GM12878 (cell line): ENCODE measurements around the gene BCR. TPM values are rescaled to one million over a fixed set of nuclear protein-coding genes. Genes with fewer than 3 reads are reported as not detected.

ENCODE experiments used
- ATAC-seq: fragments of 200-7000 bp; cut with Tn5 transposase; 3 replicates; pipeline ENCODE4 v1.9.1; 2020; ENCODE audit warnings: mild to moderate bottlenecking, moderate library complexity
- BruUV-seq: library from RNA; stranded (reverse); fragments of 400-500 nt; replicated peaks from 2 replicates; lab custom pipeline; 2021; lab: Mats Ljungman, UMichigan
- CTCF ChIA-PET: fragments of 300-600 bp; sonication (Branson Sonifier 250); formaldehyde crosslinking; extraction: SDS; loops from one replicate; lab custom pipeline; 2021; ENCODE audit warnings: inconsistent platforms; lab: Yijun Ruan, JAX
- POLR2A ChIA-PET: fragments of 350-600 bp; formaldehyde crosslinking; extraction: SDS; loops from one replicate; lab custom pipeline; 2021; ENCODE audit warnings: inconsistent platforms; lab: Charles Lee
- RAD21 ChIA-PET: fragments of 300-600 bp; sonication (Branson Sonifier 250); formaldehyde crosslinking; loops from one replicate; lab custom pipeline; 2023; ENCODE audit warnings: antibody characterized with exemption; ENCODE audit not compliant: unreplicated experiment; lab: Charles Lee
- SMC1A ChIA-PET: fragments of 300-600 bp; sonication (Branson Sonifier 250); formaldehyde crosslinking; loops from one replicate; lab custom pipeline; 2023; ENCODE audit not compliant: unreplicated experiment, uncharacterized antibody; lab: Charles Lee
- DNase-seq: peaks from one replicate; pipeline ENCODE4 v3.0.0-alpha.2; 2011; ENCODE audit warnings: low read depth, low spot score
- FAIRE-seq: peaks from 3 replicates; lab custom pipeline; 2011; peaks lifted over from hg19 to GRCh38; lab: Jason Lieb, UNC
- H2AFZ ChIP-seq: 2 replicates; pipeline ENCODE4 v1.6.0; 2011; ENCODE audit warnings: low read depth, low read length, control low read depth; ENCODE audit not compliant: control insufficient read depth
- H3K27ac ChIP-seq: 2 replicates; pipeline ENCODE4 v1.5.1; 2011; ENCODE audit warnings: control low read depth; ENCODE audit not compliant: control insufficient read depth, insufficient read depth
- H3K27me3 ChIP-seq, 2 experiments: replicated peaks in 1 of 2; 2 replicates each; pipeline versions ENCODE4 v1.6.0 to v1.6.1; 2011; ENCODE audit warnings: low read length in 1 of 2; ENCODE audit not compliant: control insufficient read depth in 2 of 2, insufficient read depth in 2 of 2
- H3K36me3 ChIP-seq, 2 experiments: 2 replicates each; pipeline ENCODE4 v1.5.1; 2011; ENCODE audit warnings: low read length in 1 of 2; ENCODE audit not compliant: control insufficient read depth in 2 of 2, insufficient read depth in 2 of 2
- H3K4me1 ChIP-seq: 2 replicates; pipeline ENCODE4 v1.6.1; 2011; ENCODE audit warnings: mild to moderate bottlenecking, low read length, moderate library complexity, mixed read lengths; ENCODE audit not compliant: control insufficient read depth, insufficient read depth
- H3K4me2 ChIP-seq: 2 replicates; pipeline ENCODE4 v1.6.0; 2011; ENCODE audit warnings: control low read depth; ENCODE audit not compliant: control insufficient read depth, insufficient read depth
- H3K4me3 ChIP-seq: fragments of 200-600 bp; sonication (generic); 2 replicates; pipeline ENCODE4 v1.5.1; 2016
- H3K79me2 ChIP-seq: 2 replicates; pipeline ENCODE4 v1.6.0; 2011; ENCODE audit warnings: low read length; ENCODE audit not compliant: control insufficient read depth, insufficient read depth
- H3K9ac ChIP-seq: 2 replicates; pipeline ENCODE4 v1.8.0; 2011; ENCODE audit warnings: low read length, control low read depth, mixed read lengths; ENCODE audit not compliant: control insufficient read depth, insufficient read depth
- H3K9me3 ChIP-seq: replicated peaks from 3 replicates; pipeline ENCODE4 v1.5.1; 2011; ENCODE audit warnings: mild to moderate bottlenecking, low read length; ENCODE audit not compliant: control insufficient read depth, insufficient read depth
- H4K20me1 ChIP-seq: 2 replicates; pipeline ENCODE4 v1.6.0; 2011; ENCODE audit not compliant: control insufficient read depth, insufficient read depth
- HDAC2 ChIP-seq: fragments of 200-600 bp; sonication (generic); IDR thresholded peaks from 2 replicates; pipeline ENCODE4 v1.6.1; 2017
- MAX ChIP-seq: IDR thresholded peaks from 2 replicates; pipeline ENCODE4 v1.6.1; 2012; ENCODE audit warnings: low read depth, low read length, improper control_type of control experiment
- NFYA ChIP-seq: IDR thresholded peaks from 2 replicates; pipeline ENCODE4 v1.6.1; 2011; ENCODE audit warnings: low read depth, mild to moderate bottlenecking, low read length, improper control_type of control experiment, borderline replicate concordance
- PML ChIP-seq: IDR thresholded peaks from 2 replicates; pipeline ENCODE4 v1.6.1; 2012; ENCODE audit warnings: low read length, inconsistent platforms
- SMC3 ChIP-seq: IDR thresholded peaks from 2 replicates; pipeline ENCODE4 v1.6.1; 2011; ENCODE audit warnings: low read length, improper control_type of control experiment, borderline replicate concordance
- STAT3 ChIP-seq: IDR thresholded peaks from 2 replicates; pipeline ENCODE4 v1.6.1; 2011; ENCODE audit warnings: low read depth, low read length, improper control_type of control experiment
- SUPT20H ChIP-seq: IDR thresholded peaks from 2 replicates; pipeline ENCODE4 v1.6.1; 2011; ENCODE audit warnings: low read depth, mild to moderate bottlenecking, low read length, moderate library complexity, borderline replicate concordance; ENCODE audit not compliant: control insufficient read depth
- SUZ12 ChIP-seq: fragments of 200-600 bp; sonication (generic); IDR thresholded peaks from one replicate; pipeline ENCODE4 v1.6.1; 2018; ENCODE audit warnings: antibody characterized with exemption, mild to moderate bottlenecking; ENCODE audit not compliant: unreplicated experiment
- TAF1 ChIP-seq: IDR thresholded peaks from 2 replicates; pipeline ENCODE4 v1.6.1; 2011; ENCODE audit warnings: mild to moderate bottlenecking, low read depth, low read length, borderline replicate concordance
- USF1 ChIP-seq: IDR thresholded peaks from 2 replicates; pipeline ENCODE4 v1.6.1; 2011; ENCODE audit warnings: borderline replicate concordance, low read depth, mild to moderate bottlenecking, moderate library complexity, mixed read lengths, low read length; ENCODE audit not compliant: insufficient read depth; ENCODE audit errors: extremely low read length
- ZBTB11 ChIP-seq: fragments of 450-650 bp; formaldehyde crosslinking; IDR thresholded peaks from 2 replicates; pipeline ENCODE4 v1.5.0; 2022; ENCODE audit warnings: mild to moderate bottlenecking, missing genetic modification characterization
- WGBS: methylation state at CpG from one replicate; pipeline ENCODE4 v1.1.6; 2016; ENCODE audit warnings: low lambda C conversion rate; ENCODE audit not compliant: insufficient replicate concordance, insufficient coverage; ENCODE audit errors: missing lambda C conversion rate; 5-methylcytosine and 5-hydroxymethylcytosine counted together
- in situ Hi-C: fragments of 300-500 bp; cut with MboI; formaldehyde crosslinking; loops from 9 replicates; pipeline ENCODE4 v1.14.3; 2018; ENCODE audit warnings: mixed read lengths
- intact Hi-C: fragments of 100-400 bp; cut with micrococcal nuclease; formaldehyde crosslinking; loops from one replicate; pipeline ENCODE4 v1.14.2; 2022; ENCODE audit not compliant: unreplicated experiment
- polyA plus RNA-seq, 11 experiments: library from polyadenylated mRNA; depleted of rRNA in 4 of 11; unstranded in 6 of 11; stranded (reverse) in 5 of 11; fragments of >200 nt; fragmentation: Nextera tagmentation in 4 of 11; fragmentation: Illumina TruSeq in 1 of 11; extraction: Ambion mirVana in 4 of 11; extraction: Trizol in 1 of 11; gene quantifications; 1 replicate in 1 of 11; 2 replicates in 10 of 11; pipeline versions ENCODE4 v1.2.1 to v1.2.3, GENCODE V29; 2011 to 2016; ENCODE audit warnings: inconsistent platforms in 2 of 11, missing spikeins in 2 of 11, low read depth in 1 of 11
- total RNA-seq, 4 experiments: library from RNA; depleted of rRNA in 3 of 4; stranded (reverse); fragments of >200 nt in 3 of 4; fragmentation: Illumina TruSeq in 1 of 4; extraction: Trizol in 1 of 4; gene quantifications; 2 replicates each; pipeline versions ENCODE4 v1.2.1 to v1.2.3, GENCODE V29; 2013 to 2021

The BCR gene
- total and polyA plus RNA-seq, 10 of the 15 experiments (the other 5 are each of a cell fraction or from before 2014, with no cell fraction given): 1.7 to 64.7 (median 18.4) TPM

- TF ChIP-seq USF1 (peak; percentile 6), SUPT20H (no peak)
- H3K9me3 ChIP-seq: no peaks in the 10 kb centered on the region; the same call in 2 of the 3 replicates
- H2AFZ ChIP-seq: no peak overlapping the region
- ChIA-PET RAD21 (interaction anchor here (0.7 to 2.2 kb wide), 3 partner anchors 24 to 284 kb away, joined by 3 to 8 read pairs (median 5); no protein-coding TSS in a partner anchor), POLR2A (no interaction called here), SMC1A (interaction anchor here (1.3 to 1.6 kb wide), 2 partner anchors 65 to 67 kb away, joined by 3 to 5 read pairs; no protein-coding TSS in a partner anchor), CTCF (interaction anchor here (0.6 to 2.8 kb wide), 7 partner anchors 42 to 619 kb away, joined by 3 to 15 read pairs (median 4); no protein-coding TSS in a partner anchor)
- H3K4me1 ChIP-seq: peaks cover 36% of the 10 kb centered on the region
- no peak overlapping the region for H3K27ac ChIP-seq
- intact Hi-C loops: no loop called here
- FAIRE-seq (no peak), ATAC-seq (no peak), DNase-seq (no peak)
- H3K4me2 ChIP-seq: no peak overlapping the region
- H3K36me3 ChIP-seq: peaks cover 0 to 5% of the 10 kb centered on the region in 2 experiments; a peak in 2 of 4 replicates
- no peaks in the 10 kb centered on the region for H3K27me3 ChIP-seq
- WGBS: 83% methylated on average over 17 of the region's 17 CpGs
- peaks cover 9% of the 10 kb centered on the region for H3K79me2 ChIP-seq
- H3K4me3 ChIP-seq: no peak overlapping the region
- in situ Hi-C loops: no loop called here
- no TSS peak for BruUV-seq
- no peak overlapping the region for H3K9ac ChIP-seq
- H4K20me1 ChIP-seq: no peaks in the 10 kb centered on the region
Measured at GRCh38 chr22:23243859-23244689, 63.8 kb downstream of the BCR start.

- peaks cover 36% of the 10 kb centered on the region for H3K4me1 ChIP-seq
- ATAC-seq: no peak
- in situ Hi-C loops (no loop called here), intact Hi-C loops (no loop called here)
- CTCF ChIA-PET: no interaction called here
- SMC1A ChIA-PET: no interaction called here
- no peak overlapping the region for H3K4me3 ChIP-seq
- no TSS peak for BruUV-seq
- no peak overlapping the region for H3K27ac ChIP-seq
- no peak overlapping the region for H3K9ac ChIP-seq
- H3K79me2 ChIP-seq: peaks cover 9% of the 10 kb centered on the region
- H3K27me3 ChIP-seq: no peaks in the 10 kb centered on the region
- no peak overlapping the region for H2AFZ ChIP-seq
- DNase-seq: no peak
- WGBS: 100% methylated on average over 5 of the region's 5 CpGs
- H3K9me3 ChIP-seq: no peaks in the 10 kb centered on the region
- H3K36me3 ChIP-seq: peaks cover 0 to 5% of the 10 kb centered on the region in 2 experiments; a peak in 2 of 4 replicates
- H3K4me2 ChIP-seq: no peak overlapping the region
- POLR2A ChIA-PET: no interaction called here
- no peak for FAIRE-seq
- RAD21 ChIA-PET: no interaction called here
- no peaks in the 10 kb centered on the region for H4K20me1 ChIP-seq
- TF ChIP-seq PML (no peak), SMC3 (no peak), NFYA (no peak), SUZ12 (no peak), STAT3 (no peak), TAF1 (no peak), MAX (no peak), HDAC2 (no peak), ZBTB11 (CRISPR knock-in tag) (no peak)
Measured at GRCh38 chr22:23244690-23245044, 64.4 kb downstream of the BCR start.
